ENCODE measurements around the gene TRDN.

- TF ChIP-seq CTCF (IDR thresholded peaks at IDR 0.05; ENCODE audit: borderline replicate concordance, extremely low read depth, low read length, poor library complexity, severe bottlenecking) (no peak), EZH2 (IDR thresholded peaks at IDR 0.05; ENCODE audit: borderline replicate concordance, low read depth, low read length, severe bottlenecking) (no peak)
These were observed 2.1 kb upstream of the TRDN start for GRCh38 chr6:123638865-123639264.
